Globus pallidus (tissue), 1 donor: ENCODE data around the gene HVCN1.

Experiments
- DNase-seq: peaks from one replicate; pipeline ENCODE4 v3.0.0-alpha.2; 2015; ENCODE audit warnings: low spot score

HVCN1 gene

GRCh38 chr12:110699591-110700445 lies 10.9 kb upstream of the HVCN1 start:
- DNase-seq = no peak

GRCh38 chr12:110698171-110698902 lies 9.4 kb upstream of the HVCN1 start:
- peak; percentile 65 for DNase-seq

GRCh38 chr12:110697236-110697635 lies 8.3 kb upstream of the HVCN1 start:
- no peak for DNase-seq

GRCh38 chr12:110696283-110696682 lies 7.4 kb upstream of the HVCN1 start:
- DNase-seq = no peak

- DNase-seq = peak; percentile 50
Measured at GRCh38 chr12:110694330-110694901, 5.5 kb upstream of the HVCN1 start.

- no peak for DNase-seq
Measured at GRCh38 chr12:110693731-110694130, 4.8 kb upstream of the HVCN1 start.

- DNase-seq = no peak
Measured at GRCh38 chr12:110690127-110690430, 1.2 kb upstream of the HVCN1 start.

- no peak for DNase-seq
Measured at GRCh38 chr12:110689281-110690126, 589 bp upstream of the HVCN1 start.

- no peak for DNase-seq
Measured at GRCh38 chr12:110687396-110688169, 1.3 kb downstream of the HVCN1 start.

GRCh38 chr12:110686294-110686903 lies 2.5 kb downstream of the HVCN1 start:
- DNase-seq = no peak

GRCh38 chr12:110684312-110684836 lies 4.5 kb downstream of the HVCN1 start:
- no peak for DNase-seq

GRCh38 chr12:110683888-110684287 lies 5.0 kb downstream of the HVCN1 start:
- no peak for DNase-seq

- DNase-seq = no peak
Measured at GRCh38 chr12:110680032-110680431, 8.9 kb downstream of the HVCN1 start.

- no peak for DNase-seq
Measured at GRCh38 chr12:110679201-110679600, 9.7 kb downstream of the HVCN1 start.

GRCh38 chr12:110677982-110678381 lies 10.9 kb downstream of the HVCN1 start:
- DNase-seq = no peak

GRCh38 chr12:110677206-110677911 lies 11.6 kb downstream of the HVCN1 start:
- peak; percentile 64 for DNase-seq

GRCh38 chr12:110676171-110676570 lies 12.7 kb downstream of the HVCN1 start:
- no peak for DNase-seq

- no peak for DNase-seq
Measured at GRCh38 chr12:110670161-110670701, 18.7 kb downstream of the HVCN1 start.

- no peak for DNase-seq
Measured at GRCh38 chr12:110669193-110669502, 19.8 kb downstream of the HVCN1 start.
